C4-2B (cell line): ENCODE data around the gene CEBPZ.

Experiments
- CTCF ChIP-seq: fragments of 450-650 bp; conservative IDR thresholded peaks from 2 replicates; pipeline ENCODE4 v1.5.1; 2017; ENCODE audit warnings: mild to moderate bottlenecking
- ZFX ChIP-seq: fragments of 450-650 bp; IDR thresholded peaks from 2 replicates; pipeline ENCODE4 v1.6.1; 2017

GRCh38 chr2:37268111-37268510, 36.7 kb upstream of the CEBPZ start:
- TF ChIP-seq CTCF (no peak), ZFX (no peak)
